Embryonic facial prominence (tissue), 1 donor: ENCODE results near the gene SLFNL1.

Experiments used
- DNase-seq: peaks from one replicate; pipeline ENCODE4 v3.0.0-alpha.2; 2016; ENCODE audit errors: extremely low spot score

SLFNL1 gene

GRCh38 chr1:41021526-41022308, at the start of gene SLFNL1:
Gene SLFNL1, minus strand, starts transcription at chr1:41021725. Its CDS starts 1,065 bp downstream, at chr1:41020660.
- DNase-seq: no peak

- no peak for DNase-seq
These were observed 35.4 kb upstream of the SLFNL1 start for GRCh38 chr1:41056907-41057306.

GRCh38 chr1:41053316-41053715, 31.8 kb upstream of the SLFNL1 start:
- DNase-seq: no peak

- DNase-seq: no peak
These were observed 29.5 kb upstream of the SLFNL1 start for GRCh38 chr1:41051022-41051421.

GRCh38 chr1:41048540-41048939, 27.0 kb upstream of the SLFNL1 start:
- no peak for DNase-seq

GRCh38 chr1:41046347-41046775, 24.8 kb upstream of the SLFNL1 start:
- DNase-seq: no peak

GRCh38 chr1:41045740-41046139, 24.2 kb upstream of the SLFNL1 start:
- DNase-seq: no peak

GRCh38 chr1:41044187-41044586, 22.7 kb upstream of the SLFNL1 start:
- no peak for DNase-seq

- no peak for DNase-seq
These were observed 20.2 kb upstream of the SLFNL1 start for GRCh38 chr1:41041614-41042270.

- DNase-seq: no peak
These were observed 16.6 kb upstream of the SLFNL1 start for GRCh38 chr1:41038110-41038509.

GRCh38 chr1:41037116-41037903, 15.8 kb upstream of the SLFNL1 start:
- no peak for DNase-seq

GRCh38 chr1:41033272-41033671, 11.7 kb upstream of the SLFNL1 start:
- no peak for DNase-seq

- no peak for DNase-seq
These were observed 10.6 kb upstream of the SLFNL1 start for GRCh38 chr1:41032147-41032546.

- no peak for DNase-seq
These were observed 9.5 kb upstream of the SLFNL1 start for GRCh38 chr1:41030872-41031616.

- no peak for DNase-seq
These were observed 6.6 kb upstream of the SLFNL1 start for GRCh38 chr1:41028034-41028642.

GRCh38 chr1:41025979-41026819, 4.7 kb upstream of the SLFNL1 start:
- DNase-seq: no peak

- no peak for DNase-seq
These were observed 3.4 kb upstream of the SLFNL1 start for GRCh38 chr1:41024953-41025352.

- DNase-seq: no peak
These were observed 1.9 kb upstream of the SLFNL1 start for GRCh38 chr1:41023279-41023990.

GRCh38 chr1:41022424-41022823, 899 bp upstream of the SLFNL1 start:
- no peak for DNase-seq

- no peak for DNase-seq
These were observed 871 bp downstream of the SLFNL1 start for GRCh38 chr1:41020654-41021053.
